ENCODE data around the gene FNIP1.

- TF ChIP-seq TEAD4 (IDR thresholded peaks at IDR 0.05; ENCODE audit: borderline replicate concordance, insufficient read depth) (no peak), CHD2 (IDR thresholded peaks at IDR 0.05; ENCODE audit: low read length, partially characterized antibody) (no peak), POLR2AphosphoS5 (IDR thresholded peaks at IDR 0.05; ENCODE audit: low read depth, low read length) (no peak), ELF1 (IDR thresholded peaks at IDR 0.05) (no peak), PBX3 (IDR thresholded peaks at IDR 0.05) (no peak), GATA2 (CRISPR knock-in tag; IDR thresholded peaks at IDR 0.05) (no peak), RAD21 (IDR thresholded peaks at IDR 0.05; ENCODE audit: low read length) (no peak), SMC3 (IDR thresholded peaks at IDR 0.05; ENCODE audit: low read depth, low read length) (no peak)
- TF ChIP-seq, protein P1, sequence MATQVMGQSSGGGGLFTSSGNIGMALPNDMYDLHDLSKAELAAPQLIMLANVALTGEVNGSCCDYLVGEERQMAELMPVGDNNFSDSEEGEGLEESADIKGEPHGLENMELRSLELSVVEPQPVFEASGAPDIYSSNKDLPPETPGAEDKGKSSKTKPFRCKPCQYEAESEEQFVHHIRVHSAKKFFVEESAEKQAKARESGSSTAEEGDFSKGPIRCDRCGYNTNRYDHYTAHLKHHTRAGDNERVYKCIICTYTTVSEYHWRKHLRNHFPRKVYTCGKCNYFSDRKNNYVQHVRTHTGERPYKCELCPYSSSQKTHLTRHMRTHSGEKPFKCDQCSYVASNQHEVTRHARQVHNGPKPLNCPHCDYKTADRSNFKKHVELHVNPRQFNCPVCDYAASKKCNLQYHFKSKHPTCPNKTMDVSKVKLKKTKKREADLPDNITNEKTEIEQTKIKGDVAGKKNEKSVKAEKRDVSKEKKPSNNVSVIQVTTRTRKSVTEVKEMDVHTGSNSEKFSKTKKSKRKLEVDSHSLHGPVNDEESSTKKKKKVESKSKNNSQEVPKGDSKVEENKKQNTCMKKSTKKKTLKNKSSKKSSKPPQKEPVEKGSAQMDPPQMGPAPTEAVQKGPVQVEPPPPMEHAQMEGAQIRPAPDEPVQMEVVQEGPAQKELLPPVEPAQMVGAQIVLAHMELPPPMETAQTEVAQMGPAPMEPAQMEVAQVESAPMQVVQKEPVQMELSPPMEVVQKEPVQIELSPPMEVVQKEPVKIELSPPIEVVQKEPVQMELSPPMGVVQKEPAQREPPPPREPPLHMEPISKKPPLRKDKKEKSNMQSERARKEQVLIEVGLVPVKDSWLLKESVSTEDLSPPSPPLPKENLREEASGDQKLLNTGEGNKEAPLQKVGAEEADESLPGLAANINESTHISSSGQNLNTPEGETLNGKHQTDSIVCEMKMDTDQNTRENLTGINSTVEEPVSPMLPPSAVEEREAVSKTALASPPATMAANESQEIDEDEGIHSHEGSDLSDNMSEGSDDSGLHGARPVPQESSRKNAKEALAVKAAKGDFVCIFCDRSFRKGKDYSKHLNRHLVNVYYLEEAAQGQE (IDR thresholded peaks at IDR 0.05; ENCODE audit: low read depth, low read length), result no peak
- TF ChIP-seq, protein P2, sequence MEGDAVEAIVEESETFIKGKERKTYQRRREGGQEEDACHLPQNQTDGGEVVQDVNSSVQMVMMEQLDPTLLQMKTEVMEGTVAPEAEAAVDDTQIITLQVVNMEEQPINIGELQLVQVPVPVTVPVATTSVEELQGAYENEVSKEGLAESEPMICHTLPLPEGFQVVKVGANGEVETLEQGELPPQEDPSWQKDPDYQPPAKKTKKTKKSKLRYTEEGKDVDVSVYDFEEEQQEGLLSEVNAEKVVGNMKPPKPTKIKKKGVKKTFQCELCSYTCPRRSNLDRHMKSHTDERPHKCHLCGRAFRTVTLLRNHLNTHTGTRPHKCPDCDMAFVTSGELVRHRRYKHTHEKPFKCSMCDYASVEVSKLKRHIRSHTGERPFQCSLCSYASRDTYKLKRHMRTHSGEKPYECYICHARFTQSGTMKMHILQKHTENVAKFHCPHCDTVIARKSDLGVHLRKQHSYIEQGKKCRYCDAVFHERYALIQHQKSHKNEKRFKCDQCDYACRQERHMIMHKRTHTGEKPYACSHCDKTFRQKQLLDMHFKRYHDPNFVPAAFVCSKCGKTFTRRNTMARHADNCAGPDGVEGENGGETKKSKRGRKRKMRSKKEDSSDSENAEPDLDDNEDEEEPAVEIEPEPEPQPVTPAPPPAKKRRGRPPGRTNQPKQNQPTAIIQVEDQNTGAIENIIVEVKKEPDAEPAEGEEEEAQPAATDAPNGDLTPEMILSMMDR (IDR thresholded peaks at IDR 0.05), result no peak
- TF ChIP-seq, protein P3, sequence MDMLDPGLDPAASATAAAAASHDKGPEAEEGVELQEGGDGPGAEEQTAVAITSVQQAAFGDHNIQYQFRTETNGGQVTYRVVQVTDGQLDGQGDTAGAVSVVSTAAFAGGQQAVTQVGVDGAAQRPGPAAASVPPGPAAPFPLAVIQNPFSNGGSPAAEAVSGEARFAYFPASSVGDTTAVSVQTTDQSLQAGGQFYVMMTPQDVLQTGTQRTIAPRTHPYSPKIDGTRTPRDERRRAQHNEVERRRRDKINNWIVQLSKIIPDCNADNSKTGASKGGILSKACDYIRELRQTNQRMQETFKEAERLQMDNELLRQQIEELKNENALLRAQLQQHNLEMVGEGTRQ (IDR thresholded peaks at IDR 0.05; ENCODE audit: borderline replicate concordance, low read depth, low read length), result no peak
Observed at GRCh38 chr5:131845828-131846227, 49.0 kb upstream of the FNIP1 start.
